ENCODE measurements around the gene ANKRD36.
"Not testable (repeated sequence)": the region's sequence is repeated elsewhere in the genome, so short reads cannot be mapped to it uniquely, and the experiment has no call there.

The ANKRD36 gene

DNA sequence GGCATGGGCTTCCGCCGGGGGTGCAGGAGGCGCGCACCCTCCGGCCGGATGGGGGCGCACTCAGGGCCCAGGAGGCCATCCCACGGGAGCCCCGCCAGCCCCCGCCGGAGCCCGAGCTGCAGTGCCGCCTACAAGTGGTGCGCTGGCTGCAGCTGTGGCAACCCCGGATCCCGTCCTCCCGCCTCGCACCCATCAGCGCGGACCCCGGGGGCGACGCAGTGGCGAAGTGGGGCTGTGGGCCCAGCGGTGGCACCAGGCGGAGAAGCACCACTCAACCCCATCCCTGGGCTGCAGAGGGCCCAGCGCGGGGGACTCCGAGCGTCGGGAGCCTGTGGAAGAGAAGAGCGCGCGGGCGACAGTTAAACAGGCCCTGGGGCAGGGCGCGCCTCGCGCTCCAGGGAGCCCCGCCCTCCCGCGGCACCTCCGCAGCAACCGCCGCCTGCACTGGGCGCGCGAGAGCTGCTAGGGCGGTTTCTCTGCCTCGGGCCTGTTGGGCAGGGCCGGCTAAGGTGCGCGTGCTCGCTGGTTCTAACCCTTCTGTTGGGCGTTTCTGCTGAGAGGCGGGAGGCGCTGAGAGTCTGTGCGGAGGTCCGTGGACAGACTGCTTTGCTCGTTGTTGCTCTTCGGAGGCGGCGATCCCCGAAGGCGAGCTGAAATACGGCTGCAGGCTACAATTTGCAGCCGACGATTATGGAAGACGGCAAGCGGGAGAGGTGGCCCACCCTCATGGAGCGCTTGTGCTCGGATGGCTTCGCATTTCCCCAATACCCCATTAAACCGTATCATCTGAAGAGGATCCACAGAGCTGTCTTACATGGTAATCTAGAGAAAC, at the start of gene ANKRD36:
TSS of gene ANKRD36 (plus strand) at position 104 of the 832 bp plus-strand sequence. CDS start at position 691, 587 bp downstream.
- DNase-seq: peak; percentile 90

DNA sequence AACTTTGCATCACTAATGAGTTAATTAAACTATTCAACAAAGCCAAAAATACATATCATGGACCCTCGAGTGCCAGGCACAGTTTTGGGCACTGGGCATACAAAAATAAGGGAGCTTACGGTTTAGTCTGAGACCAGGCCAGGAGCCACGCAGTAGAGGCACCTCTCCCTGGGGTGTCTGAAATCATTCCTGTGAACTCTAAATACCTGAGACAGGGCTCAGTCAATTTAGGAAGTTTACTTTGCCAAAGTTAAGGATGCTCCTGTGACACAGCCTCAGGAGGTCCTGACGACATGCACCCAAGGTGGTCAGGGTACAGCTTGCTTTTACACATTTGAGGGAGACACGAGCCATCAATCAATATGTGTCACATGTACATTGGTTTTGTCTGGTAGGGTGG, 46.9 kb upstream of the ANKRD36 start:
- not testable (repeated sequence) for DNase-seq

DNA sequence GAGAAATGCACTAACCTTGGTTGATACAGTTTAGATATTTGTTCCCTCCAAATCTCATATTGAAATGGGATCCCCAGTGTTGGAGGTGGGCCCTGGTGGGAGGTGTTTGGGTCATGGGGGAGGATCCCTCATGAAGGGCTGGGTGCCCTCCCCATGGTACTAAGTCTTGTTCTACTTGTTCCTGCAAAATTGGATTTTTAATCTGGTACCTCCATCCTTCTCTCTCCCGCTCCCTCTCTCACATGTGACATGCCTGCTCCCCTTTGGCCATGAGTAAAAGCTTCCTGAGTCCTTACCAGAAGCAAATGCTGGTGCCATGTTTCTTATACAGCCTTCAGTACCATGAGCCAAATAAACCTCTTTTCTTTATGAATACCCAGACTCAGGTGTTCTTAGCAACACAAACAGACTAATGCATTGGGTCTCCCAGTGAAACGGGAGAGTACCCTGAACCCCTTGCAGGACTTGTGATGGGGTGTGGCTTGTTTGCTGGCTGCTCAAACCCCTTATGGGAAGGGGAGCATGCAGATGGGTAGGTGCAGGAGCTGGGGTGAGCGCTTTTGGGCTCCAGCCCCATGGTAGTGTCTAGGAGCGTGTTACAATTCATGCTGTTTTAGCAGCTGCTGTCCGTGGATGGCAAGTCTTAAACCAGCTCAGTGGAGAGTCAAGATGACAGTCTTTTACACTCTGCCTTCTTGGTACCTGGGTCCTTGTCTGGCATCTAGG, 45.5 kb upstream of the ANKRD36 start:
- no peak for DNase-seq

DNA sequence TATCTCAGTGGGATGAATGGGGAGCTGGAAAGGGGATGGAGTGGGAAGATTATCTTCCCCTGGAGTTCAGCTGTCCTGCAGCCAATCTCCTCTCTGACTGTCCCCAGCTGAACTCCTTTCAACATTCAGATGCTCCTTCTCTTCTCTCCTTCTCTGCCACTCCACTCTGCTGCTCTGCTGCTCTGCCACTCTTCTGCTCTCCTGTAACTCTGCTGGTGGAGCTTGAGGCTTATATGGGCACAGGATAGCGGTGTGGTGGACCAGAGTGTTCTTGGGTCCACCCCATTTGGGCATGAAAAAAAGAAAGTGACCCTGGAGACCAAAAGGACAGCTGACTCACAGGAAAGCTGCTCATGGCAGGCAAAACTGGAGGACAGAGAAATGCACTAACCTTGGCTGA, 44.9 kb upstream of the ANKRD36 start:
- DNase-seq: no peak

DNA sequence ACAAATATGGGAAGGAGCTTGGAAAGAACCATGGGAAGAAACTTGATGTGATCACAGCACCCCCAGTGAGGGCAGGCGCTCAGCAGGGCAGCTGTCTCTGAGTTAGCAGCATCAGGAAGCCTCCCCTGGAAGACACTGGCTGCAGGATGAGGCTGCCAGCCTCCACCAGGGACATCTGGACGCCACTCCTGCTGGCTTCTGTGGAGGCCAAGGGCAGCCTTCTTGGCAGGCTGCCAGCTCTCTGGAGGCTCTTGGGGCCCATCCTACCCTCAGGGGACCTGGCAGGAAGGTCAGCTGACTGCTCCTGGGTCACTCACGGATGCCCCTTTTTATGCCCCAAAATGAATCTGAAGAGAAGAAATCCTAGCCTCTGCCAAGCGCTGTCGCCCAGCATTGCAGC, 44.2 kb upstream of the ANKRD36 start:
- DNase-seq: not testable (repeated sequence)

DNA sequence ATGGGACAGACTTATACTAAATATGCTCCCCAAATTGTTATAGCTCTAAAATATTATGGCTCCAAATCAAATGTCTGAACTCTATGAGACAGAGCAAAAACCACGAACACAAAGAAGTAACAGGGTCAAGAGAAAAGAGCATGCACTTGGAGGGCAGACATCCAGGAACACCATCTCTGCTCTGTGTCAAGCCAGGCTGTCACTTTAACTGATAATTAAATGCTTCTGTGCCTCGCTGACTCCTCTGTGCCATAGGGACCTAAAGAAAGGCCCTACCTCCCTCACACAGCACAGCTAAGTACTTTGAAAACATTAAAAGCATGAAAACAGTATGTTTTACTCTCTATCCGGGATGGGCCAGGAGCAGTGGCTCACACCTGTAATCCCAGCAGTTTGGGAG, 42.0 kb upstream of the ANKRD36 start:
- DNase-seq: not testable (repeated sequence)

DNA sequence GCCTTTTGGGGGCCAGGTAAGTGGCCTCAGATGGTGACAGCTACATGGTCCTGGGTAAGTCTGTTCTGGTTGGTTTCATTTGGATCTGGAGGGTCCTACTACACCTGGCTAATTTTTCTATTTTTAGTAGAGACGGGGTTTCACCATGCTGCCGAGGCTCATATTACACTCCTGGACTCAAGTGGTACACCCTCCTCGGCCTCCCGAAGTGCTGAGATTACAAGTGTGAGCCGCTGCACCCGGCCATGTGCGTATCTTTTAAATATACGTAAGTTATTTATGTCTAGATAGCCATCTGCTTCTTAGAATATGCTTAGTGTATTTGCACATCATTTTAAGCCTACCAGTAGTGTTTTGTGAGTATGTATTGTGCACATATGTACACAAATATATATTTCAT, 35.7 kb upstream of the ANKRD36 start:
- not testable (repeated sequence) for DNase-seq

DNA sequence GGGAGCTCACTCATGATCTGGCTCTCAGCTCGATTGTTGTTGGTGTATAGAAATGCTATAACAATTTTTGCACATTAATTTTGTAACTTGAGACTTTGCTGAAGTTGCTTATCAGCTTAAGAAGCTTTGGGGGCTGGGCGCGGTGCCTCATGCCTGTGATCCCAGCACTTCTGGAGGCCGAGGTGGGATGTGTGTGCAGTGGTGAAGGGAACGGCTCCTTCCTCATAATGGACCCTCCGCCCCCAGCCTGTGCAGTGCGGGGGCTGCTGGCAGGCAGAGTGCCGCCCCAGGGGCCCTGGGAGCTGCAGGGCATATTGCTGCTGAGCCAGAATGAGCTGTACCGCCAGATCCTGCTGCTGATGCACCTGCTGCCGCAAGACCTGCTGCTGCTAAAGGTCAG, 32.1 kb upstream of the ANKRD36 start:
- not testable (repeated sequence) for DNase-seq

DNA sequence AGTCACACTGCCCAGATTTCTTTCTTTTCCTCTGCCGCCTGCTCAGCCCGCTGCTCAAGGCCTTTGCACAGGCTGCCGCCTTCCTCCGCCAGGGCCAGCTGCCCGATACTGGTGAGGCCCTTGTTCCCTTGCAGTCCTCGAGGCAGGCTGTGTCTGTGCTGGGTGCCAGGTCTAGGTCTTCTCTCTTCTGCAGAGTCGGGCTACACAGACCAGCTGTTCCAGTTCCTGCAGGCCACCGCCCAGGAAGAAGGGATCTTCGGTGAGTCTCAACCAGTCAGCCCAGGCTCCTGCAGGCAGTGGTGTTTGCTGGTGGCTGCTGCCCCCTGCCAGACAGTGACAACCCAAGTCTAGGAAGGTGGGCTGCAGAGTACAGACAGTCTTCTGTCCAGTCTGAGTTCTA, 30.7 kb upstream of the ANKRD36 start:
- DNase-seq: peak; percentile 54

DNA sequence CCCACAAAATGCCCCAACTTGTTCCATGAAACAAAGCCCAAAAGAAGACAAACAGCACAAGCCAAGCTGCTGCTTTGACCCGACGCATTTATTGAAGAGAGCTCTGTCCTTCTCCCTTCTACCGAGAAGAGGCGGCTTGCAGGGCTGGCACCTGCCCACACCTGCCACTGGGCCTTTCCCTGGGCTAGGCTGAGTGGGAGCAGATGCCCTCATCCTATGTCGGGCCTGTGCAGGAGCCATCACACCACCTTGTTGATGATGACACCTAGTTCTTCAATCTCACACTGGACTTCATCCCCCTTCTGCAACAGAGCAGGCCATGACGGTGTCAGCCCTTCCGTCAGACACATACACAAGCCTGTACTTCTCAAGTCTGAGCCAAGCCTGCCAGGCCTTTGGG, 29.4 kb upstream of the ANKRD36 start:
- not testable (repeated sequence) for DNase-seq

DNA sequence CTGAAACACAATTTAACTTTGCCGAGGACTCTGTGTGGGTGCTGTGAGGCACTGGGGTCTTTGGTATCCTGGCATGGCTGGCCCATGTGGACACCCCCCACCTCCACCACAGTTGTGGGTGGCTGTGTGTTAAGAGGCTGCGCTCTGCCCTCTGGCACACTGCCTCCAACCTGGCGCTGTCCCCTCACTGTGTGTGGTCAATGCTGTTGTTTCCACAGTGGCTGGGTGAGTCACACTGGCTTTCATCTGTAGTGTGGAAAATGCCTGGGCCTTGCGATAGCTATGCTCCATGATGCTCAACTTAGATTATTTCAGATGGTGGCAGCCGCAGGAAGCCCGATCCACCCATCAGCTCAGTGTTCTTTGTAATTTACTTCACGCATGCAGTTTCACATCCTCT, 27.9 kb upstream of the ANKRD36 start:
- not testable (repeated sequence) for DNase-seq

DNA sequence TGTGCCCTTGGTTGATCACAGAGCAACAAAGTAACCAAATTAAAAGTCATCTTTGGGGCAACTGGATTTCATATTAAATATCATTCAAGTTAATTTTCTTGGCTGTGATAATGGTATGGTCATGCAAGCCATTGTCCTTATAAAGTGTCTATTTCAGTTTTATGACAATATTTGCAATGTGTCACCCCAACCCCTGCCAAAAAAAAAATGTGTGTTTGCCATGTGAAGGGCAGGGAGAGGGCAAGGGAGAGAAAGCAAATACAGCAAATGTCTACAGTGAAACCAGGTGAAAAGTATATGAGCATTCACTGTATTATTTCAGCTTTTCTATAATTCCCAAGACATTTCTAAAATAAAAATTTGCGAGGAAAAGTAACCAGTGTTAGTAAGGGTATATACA, 24.2 kb upstream of the ANKRD36 start:
- not testable (repeated sequence) for DNase-seq

DNA sequence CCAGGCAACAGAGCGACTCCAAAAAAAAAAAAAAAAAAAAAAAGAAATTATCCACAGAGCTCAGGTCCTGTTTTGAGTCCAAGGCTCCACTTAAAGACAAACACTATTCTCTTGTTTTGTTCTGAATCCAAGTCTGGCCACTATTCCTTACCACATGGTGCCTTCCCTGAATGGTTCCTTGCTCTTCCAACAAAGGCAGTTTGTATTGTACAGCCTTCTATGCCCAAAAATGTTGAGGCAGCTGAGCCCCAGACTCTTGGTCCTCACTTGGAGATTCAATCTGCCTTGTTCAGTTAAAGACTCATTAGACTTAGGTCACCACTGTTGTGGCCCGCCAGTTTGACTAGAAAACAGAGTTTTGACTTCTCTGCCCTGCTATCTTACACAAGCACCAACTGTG, 20.0 kb upstream of the ANKRD36 start:
- not testable (repeated sequence) for DNase-seq

DNA sequence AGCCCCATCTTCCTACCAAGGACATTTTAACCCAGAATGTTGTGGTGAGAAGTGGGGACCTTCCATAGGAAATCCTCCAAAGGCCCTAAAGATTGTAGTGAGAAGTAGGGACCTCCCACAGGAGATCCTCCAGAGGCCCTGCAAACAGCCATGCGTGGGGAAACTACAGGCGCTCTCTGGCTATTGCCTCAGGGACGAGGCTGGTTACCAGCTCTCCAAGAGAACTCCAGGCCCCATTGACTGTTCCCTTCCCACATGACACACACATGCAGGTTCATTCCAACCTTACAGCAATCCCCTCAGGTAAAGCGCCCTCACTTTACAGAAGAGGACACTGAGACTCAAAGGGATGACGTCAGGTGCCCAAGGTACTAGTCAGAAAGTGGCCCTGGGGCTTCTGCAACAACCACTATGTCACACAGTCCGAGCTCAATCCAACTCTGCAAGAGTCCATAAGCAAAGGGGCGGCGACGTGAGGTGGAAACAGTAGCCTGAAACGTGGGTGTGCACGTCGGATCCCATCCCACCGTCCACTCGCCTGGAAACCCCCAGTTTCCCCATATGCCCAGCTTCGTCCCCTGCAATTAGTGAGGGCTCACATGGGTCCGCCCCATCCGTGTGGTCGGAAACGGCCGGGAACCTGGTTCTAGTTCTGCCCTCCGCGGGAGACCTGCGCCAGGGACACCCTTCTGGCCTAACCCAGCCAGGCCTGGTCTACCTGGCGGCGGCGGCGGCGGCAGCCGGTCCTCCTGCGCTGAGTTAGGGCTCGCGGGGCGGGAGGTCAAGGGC, 18.8 kb upstream of the ANKRD36 start:
- DNase-seq: not testable (repeated sequence)

DNA sequence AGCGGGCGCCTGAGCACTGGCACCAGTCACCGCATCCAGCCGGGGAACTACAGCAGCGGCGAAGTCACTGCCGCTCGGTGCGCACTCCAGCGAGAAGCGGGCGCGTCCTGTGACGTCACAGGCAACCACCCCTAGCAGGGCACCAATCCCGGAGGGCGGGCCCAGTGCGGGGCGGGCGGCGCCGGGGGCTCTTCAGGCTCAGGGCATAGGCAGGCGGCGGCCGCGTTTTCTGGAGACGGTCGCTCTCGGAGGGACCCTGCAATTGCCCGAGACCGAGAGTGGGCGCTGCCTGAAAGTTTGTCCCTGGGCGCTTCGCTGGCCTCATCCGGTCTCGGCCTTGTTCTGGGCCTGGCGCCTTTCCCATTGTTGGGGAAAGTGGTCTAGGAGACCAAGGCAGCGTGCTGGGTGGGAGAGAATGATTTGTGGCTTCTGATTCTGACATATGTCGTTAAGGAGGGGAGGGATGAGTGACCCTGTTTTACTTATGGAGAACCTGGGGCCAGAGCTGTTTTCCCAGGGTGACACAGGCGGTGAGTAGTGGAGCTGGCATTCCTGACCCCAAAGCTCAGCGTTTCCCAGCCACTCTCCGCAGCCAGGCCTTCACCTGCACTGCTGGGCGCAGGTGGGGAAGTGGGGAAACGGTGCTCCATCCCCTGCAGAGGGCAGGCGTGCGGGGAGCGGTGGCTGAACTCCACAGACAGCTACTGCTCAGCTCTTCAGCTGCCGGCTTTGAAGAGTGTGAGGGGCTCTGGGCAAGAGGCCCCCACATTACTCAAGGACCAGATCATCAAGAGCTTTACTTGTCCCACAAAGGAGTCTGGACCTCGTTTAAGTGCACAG, 18.0 kb upstream of the ANKRD36 start, which contains the start of gene FAHD2B:
TSS of gene FAHD2B (minus strand) at position 111 of the 840 bp plus-strand sequence. CDS start 3,176 bp downstream, outside the sequence.
- DNase-seq: peak; percentile 77

DNA sequence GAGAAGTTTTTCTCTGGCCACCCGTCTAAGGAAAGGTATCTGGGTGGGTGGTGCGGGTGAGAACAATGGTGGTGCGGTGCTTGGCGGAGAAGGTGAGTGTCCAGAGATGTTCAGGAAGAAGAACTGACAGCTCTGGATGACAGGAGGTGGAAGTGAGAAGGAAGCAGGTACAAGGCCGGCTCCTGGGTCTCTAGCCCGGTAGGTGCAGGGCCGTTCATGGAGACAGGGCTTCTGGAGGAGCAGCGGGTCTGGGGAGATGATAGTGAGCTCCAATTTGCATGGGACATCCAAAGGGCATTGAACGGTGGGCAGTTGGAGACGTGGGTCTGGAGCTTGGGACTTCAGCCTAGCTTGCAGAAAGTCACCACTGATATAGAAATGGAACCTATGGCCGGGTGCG, 17.3 kb upstream of the ANKRD36 start:
- DNase-seq: no peak

DNA sequence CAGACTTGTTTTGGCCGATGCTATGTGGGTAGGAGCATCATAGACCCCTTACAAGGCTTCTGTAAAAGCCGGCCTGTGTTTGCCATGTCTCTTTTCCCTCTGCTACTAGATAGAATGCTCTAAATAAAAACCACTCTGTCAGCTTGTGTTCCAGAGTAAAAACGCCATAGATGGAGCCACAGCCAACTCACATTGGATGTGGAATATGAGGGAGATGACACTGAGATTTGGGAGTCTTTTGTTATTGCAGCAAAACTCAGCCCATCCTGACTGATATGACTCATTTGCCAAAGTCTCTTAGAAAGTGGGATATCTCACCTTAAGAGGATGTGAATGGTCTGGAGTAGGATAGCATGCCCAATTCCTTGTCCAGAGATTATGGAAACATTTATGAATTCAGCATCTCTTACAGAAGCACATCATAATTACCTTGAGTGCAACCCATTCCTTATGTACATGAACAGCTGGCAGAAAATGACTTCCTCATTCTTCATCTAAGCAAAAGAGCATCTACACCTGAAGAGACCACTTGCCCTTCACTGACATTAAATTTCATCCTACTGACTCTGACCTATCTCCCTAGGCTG, 14.1 kb upstream of the ANKRD36 start:
- DNase-seq: not testable (repeated sequence)

DNA sequence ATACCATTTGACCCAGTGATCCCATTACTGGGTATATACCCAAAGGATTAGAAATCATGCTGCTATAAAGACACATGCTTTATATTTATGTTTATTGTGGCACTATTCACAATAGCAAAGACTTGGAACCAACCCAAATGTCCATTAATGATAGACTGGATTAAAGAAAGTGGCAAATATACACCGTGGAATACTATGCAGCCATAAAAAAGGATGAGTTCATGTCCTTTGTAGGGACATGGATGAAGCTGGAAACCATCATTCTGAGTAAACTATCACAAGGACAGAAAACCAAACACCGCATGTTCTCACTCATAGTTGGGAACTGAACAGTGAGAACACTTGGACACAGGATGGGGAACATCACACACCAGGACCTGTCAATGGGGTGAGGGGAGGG, 6.1 kb upstream of the ANKRD36 start:
- DNase-seq: not testable (repeated sequence)

DNA sequence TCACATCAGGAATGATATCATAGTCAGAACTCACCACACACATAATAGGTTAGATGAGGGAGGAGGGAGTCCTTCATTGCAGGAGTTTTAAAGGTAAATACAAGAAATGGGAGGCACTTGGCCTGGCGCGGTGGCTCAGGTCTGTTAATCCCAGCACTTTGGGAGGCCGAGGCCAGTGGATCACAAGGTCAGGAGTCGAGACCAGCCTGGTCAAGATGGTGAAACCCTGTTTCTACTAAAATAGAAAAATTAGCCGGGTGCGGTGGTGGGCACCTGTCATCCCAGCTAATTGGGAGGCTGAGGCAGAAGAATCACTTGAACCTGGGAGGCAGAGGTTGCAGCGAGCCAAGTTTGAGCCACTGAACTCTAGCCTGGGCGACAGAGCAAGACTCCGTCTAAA, 1.7 kb upstream of the ANKRD36 start:
- not testable (repeated sequence) for DNase-seq

DNA sequence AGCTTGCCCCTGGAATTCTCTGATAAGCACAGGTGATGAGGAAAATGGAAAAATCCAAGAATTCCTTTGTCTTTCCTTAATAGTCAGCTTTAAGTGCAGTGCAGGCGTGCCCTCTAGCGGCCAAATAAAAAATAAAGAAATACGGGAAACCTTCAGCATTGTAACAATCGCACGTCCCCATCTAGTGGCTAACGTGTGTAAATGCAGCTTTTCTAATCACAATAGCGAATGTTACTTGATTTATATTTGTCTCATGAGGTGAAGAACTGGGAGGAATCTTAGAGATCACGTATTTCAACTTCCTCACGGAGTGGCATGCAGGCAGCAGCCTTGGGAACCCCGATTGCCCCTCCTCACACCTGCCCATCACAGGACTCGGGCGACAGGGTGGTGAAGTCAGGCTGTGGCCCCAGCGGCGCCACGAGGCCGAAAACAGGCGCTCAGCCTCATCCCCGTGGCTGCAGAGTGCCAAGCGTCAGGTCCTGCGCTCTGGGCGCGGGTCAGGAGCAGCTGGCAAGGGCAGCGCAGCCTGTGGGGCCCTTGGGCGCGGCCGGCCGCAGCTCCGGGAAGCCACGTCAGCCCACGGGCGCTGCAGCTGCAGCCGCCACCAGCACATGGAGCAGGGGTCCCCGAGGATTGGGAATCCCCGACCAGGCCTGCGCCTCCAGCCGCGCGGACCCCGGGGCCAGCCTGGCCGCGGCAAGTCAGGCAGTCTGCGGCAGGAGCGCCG, 468 bp upstream of the ANKRD36 start:
- peak; percentile 64 for DNase-seq

DNA sequence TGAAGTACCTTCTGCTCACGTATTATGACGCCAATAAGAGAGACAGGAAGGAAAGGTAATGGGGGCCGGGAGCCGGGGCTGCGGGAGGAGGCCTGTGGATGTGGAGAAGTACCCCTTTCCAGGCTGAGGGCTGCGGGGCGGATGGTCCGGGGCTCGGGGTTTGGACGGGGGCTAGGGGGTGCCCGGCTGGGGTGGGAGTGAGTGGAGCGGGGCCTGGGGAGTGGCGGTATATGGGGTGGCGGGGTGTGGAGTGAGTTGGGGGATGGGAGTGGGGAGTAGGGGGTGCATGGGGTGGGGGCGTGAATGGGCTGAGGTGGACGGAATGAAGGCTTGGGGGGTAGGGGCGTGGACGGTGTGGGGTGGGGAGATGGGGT, 916 bp downstream of the ANKRD36 start:
- DNase-seq: not testable (repeated sequence)
